Measurements from ENCODE around the gene ADGRD1.
A peak's percentile ranks its signal among the peaks of the same experiment; 100 is the strongest.
"Not testable (repeated sequence)": the region's sequence is repeated elsewhere in the genome, so short reads cannot be mapped to it uniquely, and the experiment has no call there.

ADGRD1 gene

DNA sequence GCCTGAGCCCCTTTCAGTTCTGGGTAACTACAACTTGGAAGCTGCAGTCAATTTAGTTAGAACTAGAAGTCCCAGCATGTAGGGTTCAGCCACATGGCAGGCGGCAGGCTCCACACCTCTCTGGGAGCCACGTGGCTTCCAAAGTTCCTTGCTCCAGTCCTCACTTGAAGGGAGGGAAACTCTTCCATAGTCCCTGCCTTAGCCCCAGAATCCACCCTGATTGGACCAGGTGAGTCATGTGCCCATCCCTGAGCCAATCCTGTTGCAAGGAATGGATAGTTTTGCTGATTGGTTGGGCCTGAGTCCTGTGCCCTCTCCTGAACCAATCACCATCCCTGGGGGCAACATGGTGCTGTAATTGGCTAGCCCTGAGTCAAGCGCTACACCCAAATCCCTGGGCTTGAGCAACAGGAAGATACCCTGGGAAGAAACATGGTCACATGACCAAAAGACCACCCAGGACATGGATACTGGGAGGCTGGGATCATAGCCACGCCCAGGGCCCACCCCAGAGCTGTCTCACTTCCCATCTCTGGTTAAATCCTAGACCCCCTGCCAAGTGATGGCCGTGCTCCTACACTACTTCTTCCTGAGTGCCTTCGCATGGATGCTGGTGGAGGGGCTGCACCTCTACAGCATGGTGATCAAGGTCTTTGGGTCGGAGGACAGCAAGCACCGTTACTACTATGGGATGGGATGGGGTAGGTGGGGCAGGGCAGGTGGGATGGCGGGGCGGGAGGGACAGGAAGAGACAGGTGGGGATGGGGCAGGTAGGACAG is 154.7 kb downstream of the ADGRD1 start:
- no peak for DNase-seq

GRCh38 chr12:131111446-131111845 is 157.7 kb downstream of the ADGRD1 start:
- no peak for DNase-seq

GRCh38 chr12:131112021-131112420 is 158.3 kb downstream of the ADGRD1 start:
- DNase-seq = peak; percentile 40

DNA sequence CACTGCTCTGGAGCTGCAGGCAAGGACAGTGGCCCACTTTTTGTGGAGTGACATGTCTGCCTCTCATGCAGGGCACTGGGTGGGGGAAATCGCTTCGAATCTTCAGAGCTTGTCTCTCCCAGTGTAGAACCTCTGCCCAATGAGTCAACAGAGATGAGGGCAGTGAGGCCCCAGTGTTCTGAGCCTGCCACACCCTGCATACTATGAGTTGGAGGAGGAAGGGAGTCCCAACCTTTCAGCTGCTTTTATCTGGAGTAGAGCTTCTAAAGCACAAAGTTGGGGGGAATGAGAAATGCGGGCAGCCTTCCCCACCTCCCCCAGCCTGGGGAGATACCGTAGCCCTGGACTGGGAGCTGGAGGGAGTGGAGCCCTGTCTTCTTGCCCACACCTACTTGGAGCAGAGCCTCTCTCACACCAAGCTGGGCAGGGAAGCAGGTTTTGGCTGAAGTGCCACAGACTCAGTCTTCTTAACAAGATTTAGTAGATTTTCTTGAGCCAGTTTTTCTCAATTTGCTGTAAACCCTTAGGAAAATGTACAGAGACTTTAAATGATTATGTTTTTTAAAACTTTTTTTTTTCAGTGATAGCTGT is 159.1 kb downstream of the ADGRD1 start:
- no peak for DNase-seq

- DNase-seq = peak; percentile 53
These were observed 160.0 kb downstream of the ADGRD1 start for GRCh38 chr12:131113568-131114270.

GRCh38 chr12:131114271-131114670 is 160.6 kb downstream of the ADGRD1 start:
- peak; percentile 56 for DNase-seq

- peak; percentile 67 for DNase-seq
These were observed 161.4 kb downstream of the ADGRD1 start for GRCh38 chr12:131114942-131115584.

GRCh38 chr12:131115766-131116467 is 162.2 kb downstream of the ADGRD1 start:
- DNase-seq = no peak

DNA sequence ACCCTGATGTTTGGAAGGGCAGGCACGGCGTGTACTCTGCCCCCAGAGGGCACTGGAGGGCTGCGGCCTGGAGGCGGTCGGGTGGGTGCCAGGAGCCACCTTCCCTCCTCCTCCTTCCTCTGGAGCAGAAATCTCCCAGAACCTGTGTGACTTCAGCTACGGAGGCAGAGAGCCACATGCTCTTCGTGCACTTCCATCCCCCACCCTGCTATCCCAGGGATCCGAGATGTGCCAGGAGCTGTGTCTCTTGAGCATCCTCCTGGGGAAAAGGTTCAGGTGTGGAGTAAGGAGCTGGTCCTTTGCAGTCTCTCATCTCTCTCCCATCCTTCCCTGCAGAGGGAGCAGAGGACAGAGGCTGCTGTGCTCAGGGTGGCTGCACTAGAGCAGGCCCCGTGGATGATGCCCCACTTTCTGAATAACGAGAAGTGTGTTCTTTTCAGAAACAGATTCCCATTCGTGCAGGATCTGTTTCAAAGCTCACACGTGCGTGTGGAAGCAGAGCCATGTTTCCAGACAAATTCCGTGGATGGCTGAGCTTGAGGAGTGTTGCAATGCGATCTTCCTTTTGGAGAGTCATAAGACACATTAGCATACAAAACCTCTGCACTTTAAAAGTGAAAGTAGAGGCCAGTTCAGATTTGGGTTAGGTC is 162.9 kb downstream of the ADGRD1 start:
- DNase-seq = peak; percentile 52

DNA sequence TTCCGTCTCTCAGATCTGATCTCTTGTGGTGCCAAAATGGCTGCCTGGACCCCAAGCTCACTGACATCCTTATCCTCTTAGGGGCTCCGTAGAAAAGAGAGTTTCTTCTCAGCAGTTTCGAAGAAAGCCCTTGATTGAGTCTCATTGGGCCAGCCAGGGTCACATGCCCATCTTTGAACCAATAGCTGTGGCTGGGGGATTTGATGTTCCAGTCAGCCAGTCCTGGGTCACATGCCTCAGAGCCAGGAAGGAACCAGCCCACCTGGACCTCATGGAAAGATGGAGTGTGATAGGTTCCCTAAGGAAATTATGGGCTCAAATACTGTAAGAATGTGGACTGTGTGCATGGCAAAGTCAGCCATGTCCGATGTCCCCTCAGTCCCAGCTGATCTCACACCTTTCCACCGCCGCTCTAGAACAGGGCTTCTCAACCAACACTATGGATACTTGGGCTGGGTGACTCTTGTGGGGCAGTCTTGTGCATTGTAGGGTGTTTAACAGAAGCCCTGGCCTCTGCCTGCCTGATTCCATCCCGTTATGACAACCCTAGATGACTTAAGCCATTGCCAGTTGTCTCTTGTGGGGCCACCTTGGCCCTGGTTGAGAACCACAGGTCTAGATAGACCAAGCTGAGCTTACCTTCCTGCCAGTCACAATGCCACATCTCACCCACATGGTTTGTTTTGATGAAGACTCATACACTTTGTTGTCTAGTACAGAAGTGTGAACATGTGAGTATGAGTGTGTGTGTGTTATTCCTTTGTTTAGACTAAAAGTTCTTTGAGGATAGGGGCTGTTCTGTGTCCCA is 163.9 kb downstream of the ADGRD1 start:
- DNase-seq = no peak

GRCh38 chr12:131118371-131118770 is 164.7 kb downstream of the ADGRD1 start:
- DNase-seq = no peak

DNA sequence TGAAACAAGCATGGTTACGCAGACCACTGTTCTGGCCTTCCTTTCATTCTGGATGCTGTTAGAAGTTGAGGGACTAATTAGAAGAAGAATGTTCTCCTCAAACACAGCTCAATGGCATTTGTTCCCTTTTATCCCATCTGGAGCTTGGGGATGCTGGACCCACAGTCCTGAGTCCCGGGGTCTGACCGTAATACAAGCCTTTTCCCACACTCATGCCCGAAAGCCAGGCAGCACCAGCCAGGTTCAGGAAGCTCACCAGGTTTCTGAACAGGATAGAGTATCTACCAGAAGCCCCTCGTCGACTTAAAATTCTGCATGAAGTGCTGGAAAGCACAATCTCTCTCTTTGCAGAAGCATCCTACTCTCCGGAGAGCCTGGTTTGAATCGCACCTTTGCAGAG is 165.6 kb downstream of the ADGRD1 start:
- DNase-seq = not testable (repeated sequence)

DNA sequence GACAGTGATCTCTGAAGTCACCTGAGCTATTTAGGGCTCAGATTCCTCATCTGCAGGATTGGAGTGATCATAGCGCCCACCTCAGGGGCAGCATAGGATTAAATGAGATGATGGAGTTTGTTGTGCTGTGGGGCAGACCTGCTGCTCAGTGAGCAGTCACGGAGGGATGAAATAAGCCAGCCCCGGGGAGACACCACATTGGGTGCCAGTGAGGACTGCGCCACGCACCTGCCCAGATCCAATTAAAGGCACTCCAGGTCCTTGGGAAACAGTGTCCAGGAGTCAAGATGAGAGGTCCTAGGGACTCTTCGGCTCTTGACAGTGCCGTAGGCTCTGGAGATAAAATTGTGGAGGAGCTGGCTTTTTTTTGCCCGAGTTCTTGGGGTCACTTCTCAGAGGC is 166.2 kb downstream of the ADGRD1 start:
- no peak for DNase-seq

DNA sequence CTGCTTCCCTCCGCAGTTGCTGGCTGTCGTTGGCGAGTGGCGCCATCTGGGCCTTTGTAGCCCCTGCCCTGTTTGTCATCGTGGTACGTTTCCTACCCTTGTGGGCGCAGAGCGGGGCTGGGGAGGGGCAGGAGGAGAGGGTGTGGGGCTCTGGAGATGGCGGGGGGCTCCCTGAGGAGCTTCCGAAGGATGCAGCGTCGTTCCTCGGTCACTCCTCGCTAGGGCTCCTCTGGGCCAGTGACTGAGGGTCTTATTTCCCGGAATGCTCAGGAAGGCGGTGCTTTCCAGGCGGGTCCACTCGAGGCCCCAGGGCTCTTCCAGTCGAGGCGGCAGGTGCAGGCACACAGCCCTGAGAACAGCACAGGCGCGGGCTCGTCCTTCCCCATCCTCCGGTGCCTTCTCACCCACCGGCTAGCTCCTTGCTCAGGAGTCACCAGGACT is 167.1 kb downstream of the ADGRD1 start:
- DNase-seq = no peak

- no peak for DNase-seq
These were observed 168.1 kb downstream of the ADGRD1 start for GRCh38 chr12:131121705-131122405.

DNA sequence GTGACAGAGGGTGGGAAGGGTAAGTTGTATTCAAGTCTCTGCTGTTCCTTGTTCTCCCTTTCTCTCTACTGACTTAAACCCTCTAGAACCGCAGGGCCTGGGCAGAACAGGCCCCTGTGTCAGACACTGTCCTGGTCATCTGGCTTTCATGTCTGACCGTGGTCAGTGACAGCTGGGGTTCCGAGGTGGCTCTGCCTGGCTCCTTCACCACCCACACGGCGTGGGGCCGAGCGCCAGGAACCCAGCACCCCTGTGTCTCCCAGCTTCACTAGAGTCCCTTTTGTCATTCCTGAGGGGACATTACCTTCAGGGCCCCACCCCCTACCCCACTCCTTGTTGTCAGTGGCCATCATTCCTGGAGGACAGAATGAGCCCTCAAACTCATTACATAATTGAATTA is 168.9 kb downstream of the ADGRD1 start:
- no peak for DNase-seq

DNA sequence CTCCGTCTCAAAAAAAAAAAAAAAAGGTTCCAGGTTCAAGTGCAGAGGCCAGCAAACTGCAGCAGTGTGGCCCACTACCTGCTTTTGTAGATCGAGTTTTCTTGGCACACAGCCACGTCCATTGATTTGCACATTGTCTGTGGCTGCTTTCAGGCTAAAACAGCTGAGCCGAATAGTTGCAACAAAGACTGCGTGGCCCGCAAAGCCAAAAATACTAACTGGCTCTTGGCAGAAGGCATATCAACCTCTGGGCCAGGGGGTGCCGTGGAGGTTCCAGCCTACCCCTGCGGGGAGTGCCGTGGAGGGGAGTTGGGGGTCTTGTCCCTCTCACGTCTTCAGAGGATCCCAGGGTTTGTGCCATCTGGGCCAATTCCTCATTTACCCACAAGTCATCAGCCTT is 170.1 kb downstream of the ADGRD1 start:
- no peak for DNase-seq

DNA sequence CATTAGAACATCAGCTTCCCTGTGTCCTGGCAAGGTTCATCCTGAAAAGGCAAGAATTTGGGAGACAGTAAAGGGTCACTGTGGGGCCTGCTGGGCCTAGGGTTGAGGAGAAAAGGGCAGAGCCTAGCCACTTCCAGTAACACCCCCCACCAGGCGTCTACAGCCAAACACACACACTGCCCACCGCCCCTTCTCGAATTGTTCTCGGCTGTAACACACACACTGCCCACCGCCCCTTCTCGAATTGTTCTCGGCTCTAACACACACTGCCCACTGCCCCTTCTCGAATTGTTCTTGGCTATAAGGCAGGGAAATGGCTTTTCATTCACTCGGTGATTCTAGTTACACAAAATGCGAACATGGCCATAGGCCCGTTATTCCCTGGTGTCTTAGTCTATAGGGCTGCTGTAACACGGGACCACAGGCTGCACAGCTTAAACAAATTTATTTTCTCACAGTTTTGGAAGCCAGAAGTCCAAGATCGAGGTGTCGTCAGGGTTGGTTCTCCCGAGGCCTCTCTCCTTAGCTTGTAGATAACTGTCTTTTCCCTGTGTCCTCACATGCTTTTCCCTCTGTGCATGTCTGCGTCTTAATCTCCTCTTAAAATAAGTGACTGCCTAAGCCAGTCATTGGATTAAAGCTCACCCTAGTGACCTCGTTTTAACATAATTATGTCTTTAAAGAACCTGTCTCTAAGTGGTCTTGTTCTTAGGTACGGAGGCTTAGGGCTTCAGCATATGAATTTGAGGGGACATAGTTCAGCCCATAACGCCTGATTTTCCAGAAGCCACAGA is 171.0 kb downstream of the ADGRD1 start:
- no peak for DNase-seq

GRCh38 chr12:131126662-131127173 is 173.0 kb downstream of the ADGRD1 start:
- no peak for DNase-seq

DNA sequence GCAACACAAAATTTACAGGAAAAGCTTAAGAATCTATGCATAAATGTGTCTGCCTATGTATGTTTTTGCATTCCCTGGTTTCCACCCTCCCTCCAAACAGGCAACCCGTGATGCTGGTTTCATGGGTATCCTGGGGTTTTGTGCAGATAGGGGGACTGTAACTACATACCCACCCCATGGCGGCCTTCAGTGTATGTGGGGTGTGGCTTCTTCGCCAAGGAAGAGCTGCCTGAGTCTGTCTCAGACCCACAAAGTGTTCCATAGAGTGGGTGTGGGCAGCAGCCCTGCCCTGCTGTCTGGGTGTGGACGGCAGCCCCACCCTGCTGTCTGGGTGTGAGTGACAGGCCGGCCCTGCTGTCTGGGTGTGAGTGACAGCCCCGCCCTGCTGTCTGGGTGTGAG is 174.8 kb downstream of the ADGRD1 start:
- no peak for DNase-seq

Measured in fibroblast of skin of right quadriceps (primary cell).